Ovary (tissue), 3 donors: ENCODE data around the gene VSIG10L.

Experiments used
- CTCF ChIP-seq, 3 donors: fragments of 450-650 bp in 2 of 3; fragments of 200-600 bp in 1 of 3; IDR thresholded peaks; one replicate each; pipeline versions ENCODE4 v1.5.1 to v1.8.0; 2016 to 2022; ENCODE audit warnings: antibody characterized with exemption in 3 of 3, mild to moderate bottlenecking in 1 of 3
- EP300 ChIP-seq: sonication (generic); formaldehyde crosslinking; IDR thresholded peaks from one replicate; pipeline ENCODE4 v1.6.1; 2017; ENCODE audit warnings: antibody characterized with exemption
- POLR2A ChIP-seq: fragments of 450-650 bp; IDR thresholded peaks from one replicate; pipeline ENCODE4 v1.6.1; 2017; ENCODE audit warnings: antibody characterized with exemption, mild to moderate bottlenecking, moderate library complexity
- donor health status: DM: no; HTN: no; CAD: no.

GRCh38 chr19:51294211-51294976, 47.5 kb downstream of the VSIG10L start:
- TF ChIP-seq CTCF (IDR thresholded peaks at IDR 0.05) (no peak), POLR2A (no peak), EP300 (no peak)
